ENCODE measurements around the gene ADAM17.
"Not testable (repeated sequence)": the region's sequence is repeated elsewhere in the genome, so short reads cannot be mapped to it uniquely, and the experiment has no call there.

ADAM17 gene

DNA sequence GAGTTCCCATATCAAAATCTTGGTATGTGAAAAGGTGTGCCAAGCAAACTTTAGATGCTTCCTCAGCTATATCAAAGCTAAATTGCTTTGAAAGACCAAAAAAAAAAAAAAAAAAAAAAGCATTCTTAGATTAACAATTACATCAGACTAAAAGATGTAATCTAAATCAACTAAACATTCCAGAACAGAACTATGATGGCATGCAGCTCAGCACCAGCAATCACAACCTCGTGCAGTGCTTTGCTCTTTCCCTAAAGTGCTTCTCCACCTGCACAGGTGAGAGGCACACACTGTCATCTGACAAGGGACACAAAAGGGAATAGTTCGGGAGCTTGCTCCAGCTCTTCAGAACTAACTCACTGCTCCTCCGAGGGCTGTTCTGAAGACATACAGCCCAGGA is 37.5 kb downstream of the ADAM17 start:
- DNase-seq, result no peak

DNA sequence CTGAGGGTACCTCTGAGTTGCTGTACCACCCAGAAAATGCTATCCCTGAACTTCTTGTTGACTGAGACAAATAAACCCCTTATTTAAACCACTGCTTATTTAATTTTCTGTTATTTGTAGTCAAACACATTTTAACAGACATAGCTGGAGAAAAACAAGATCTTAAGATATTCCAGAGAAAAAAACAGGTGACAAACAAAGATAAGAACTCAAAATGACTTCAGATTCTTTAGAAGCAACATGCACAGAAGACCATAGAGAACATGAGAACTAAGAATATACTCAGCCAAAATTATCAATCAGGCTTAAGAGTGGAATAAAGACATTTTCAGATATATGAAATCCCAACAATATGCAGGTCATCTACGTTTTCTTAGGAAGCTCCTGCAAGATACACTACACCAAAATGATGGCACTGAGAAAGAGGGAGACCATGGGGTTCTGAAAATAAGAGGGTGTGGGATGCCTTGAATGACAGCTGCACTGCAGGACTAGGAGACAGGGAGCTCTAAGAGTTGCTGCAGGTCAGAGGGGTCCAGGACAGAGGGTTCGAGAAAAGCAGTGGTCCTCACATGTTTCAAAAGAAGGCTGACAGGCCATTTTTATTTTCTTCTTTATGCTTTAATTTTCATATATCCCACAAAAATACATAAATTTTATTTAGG is 38.4 kb downstream of the ADAM17 start:
- DNase-seq, result no peak

DNA sequence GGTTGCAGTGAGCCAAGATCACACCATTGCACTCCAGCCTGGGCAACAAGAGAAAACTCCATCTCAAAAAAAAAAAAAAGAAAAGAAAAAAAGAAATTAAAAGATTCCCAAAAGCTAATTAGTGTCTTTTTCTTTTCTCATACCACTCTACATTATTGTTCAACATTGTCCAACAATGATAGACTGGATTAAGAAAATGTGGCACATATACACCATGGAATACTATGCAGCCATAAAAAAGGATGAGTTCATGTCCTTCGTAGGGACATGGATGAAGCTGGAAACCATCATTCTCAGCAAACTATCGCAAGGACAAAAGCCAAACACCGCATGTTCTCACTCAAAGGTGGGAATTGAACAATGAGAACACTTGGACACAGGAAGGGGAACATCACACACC is 41.7 kb downstream of the ADAM17 start:
- DNase-seq, result not testable (repeated sequence)

DNA sequence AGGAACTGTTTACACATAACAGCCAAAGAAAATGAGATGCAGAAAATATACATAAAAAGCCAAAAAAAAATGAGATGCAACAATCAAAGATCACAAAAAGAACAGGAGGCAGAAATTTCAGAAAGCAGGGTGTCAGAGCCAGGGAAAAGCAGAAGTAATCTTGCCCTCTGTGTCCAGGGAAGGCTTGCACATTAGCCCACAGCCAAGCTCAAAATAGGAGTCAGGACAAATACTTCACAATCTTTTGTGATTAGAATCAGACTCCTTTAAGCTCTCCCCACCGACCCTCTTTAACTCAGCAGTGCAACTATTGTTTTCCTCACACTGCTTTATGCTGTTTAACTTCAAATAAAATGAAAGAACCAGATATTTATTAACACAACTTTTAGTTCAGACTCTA is 46.7 kb downstream of the ADAM17 start:
- DNase-seq, result no peak

DNA sequence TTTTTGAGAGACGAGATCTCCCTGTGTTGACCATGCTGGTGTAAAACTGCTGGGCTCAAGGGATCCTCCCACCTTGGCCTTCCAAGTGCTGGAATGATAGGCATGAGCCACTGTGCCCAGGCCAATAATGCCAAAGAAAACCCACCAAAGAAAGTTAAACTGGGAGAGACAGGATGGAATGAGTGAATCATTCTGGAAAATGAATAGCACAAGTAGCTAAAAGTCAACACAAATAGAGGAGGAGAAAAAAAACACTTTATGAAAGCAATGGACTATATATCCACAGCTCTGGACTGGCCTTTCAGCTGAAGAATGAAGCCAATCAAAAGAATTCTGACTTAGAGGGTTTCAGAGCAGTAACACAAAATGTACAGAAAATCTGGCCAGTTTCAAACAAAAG is 57.4 kb downstream of the ADAM17 start:
- no peak for DNase-seq

DNA sequence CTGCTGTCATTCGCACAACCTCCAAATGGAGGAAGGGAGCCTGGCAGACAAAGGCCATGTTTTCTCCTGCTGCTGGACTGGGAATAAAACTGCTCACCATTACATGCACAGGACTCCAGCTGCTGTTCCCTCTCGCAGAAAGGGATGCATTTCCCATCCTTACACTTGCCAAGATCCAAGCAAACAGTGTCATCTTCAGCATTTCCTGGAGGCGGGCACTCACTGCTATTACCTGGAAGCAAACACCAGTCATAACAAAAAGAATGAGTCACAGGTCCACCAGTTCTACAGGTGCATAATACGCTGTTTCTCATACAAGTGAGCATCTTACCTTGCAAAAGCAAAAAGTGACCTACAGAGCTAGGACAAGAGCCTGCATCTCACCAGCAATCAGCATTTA is 58.6 kb downstream of the ADAM17 start:
- DNase-seq, result no peak

DNA sequence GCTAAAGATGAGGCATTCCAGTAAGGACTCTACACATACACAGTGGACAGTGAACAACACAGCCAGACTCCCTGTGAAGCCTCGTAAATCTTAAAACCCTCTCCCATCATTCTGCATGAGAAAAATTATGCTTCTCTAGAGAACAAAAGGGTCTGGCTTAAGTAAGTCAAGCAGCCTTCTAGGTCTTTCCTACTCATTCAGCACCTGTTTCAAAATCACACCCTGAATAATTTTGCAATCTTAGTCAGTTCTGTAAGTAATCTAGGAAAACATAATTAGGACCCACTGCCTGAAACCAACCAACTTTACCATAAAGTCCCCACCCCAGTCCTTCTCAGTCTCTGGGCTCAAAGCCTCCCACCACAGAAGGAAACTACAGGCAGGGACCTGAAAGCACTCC is 61.5 kb downstream of the ADAM17 start:
- no peak for DNase-seq

DNA sequence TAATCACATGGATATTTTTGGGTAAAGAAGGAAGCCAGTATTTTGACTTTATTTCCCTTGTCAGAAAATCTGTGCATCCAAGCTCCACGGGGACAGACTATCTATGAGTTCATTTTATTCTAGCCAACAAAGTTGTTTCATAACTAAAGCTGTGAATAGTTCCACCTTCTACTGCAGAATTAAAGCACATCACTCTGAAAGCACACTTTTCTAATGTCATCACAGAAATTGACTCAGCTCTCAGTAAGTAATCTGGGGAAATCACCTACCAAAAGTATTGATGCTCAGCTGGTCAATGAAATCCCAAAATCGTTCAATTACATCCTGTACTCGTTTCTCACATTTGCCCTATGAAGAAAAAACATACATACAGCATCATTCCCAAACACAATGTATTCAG is 62.2 kb downstream of the ADAM17 start:
- no peak for DNase-seq

DNA sequence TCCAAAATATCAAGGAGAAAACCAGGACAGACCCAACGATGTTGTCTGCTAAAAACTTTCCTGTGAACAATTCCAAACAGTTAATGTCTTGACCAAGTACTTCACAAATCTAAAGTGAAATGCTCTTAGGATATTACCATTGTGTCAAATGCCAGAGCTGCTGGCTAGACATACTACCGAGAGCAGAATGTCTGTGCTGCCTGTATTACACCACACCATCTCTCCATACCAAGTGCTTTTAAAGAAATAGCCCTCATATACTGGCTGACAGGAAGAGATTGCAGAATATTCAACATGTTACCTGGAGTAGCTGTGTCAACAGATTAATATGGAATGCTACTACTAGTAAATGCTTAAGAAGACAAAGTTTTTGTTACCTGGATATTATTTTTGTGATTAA is 62.7 kb downstream of the ADAM17 start:
- DNase-seq, result no peak

DNA sequence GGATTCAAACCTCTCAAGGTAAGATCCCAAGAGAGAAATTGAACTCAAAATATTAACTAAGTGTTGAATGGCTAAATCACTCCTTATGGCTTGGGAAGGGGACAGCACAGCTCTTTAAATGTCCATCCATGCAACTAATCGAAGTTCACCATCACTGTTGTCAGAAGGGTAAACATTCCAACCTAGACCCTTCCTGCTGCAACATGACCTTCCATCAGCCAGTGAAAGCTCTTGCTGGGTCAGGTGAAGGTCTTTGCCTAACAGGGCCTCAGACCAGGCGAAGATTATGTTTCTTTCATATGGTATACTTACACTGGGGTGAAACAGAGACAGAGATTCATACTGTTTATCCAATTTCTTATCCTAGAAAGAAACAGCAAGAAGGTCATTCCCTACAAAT is 64.8 kb downstream of the ADAM17 start:
- no peak for DNase-seq

DNA sequence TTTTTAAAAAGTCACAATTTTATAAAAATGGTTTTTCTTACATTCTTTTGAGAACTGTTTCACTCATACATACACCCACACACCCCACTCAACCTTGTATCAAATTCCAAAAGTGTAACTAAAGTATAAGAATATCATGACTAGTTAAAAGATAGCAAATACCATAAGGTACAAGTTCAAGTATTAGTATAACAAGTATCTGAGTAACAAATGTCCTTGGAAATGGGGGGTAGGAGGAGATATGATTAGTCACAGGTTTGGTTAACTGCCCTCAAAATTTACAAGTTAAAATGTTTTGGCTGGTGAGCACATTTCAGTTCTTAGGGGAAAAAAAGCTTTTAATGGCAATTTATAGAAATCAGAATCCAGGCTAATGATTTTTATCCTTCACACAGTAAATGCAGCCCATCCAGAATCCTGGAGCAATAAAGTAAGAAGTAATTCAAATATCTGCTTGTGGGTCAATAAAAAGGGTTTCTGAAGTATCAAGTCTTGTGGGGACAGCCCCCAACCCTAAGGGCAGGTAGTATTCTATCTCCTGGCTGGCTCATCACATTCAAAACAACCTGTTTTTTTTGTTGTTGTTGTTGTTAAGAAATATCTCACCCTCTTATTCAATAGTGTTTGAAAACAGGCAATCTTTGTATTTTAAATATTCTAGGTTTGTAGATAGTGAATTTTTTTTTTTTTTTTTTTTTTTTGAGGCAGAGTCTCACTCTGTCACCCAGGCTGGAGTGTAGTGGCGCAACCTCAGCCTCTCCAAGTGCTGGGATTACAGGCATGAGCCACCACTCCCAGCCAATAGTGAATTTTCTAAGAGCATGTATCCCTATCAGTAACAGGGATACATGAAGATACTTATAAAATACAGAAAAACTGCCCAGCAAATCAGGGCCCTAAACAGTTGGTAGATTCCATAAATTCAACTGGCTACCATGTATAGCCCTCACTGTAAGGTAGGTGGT is 66.8 kb downstream of the ADAM17 start:
- no peak for DNase-seq

DNA sequence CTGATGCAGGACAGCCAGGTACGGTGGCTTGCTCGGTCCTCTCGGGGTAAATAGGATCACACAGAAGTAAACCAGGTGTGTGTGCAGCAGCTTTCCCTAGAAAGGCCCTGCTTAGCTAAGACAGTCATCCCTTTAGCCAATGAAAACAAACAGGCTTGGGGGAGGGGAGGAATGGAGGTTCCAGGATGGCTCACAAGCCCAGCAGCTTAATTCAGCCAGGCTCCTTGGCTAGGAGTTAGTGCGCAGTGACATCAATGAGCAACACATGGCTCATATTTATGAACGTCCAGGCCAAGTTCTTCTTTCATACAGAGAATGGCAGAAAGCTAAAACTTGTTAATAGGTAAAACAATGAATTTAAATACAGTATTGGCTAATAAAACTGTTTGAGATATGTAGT is 71.1 kb downstream of the ADAM17 start:
- DNase-seq, result no peak

DNA sequence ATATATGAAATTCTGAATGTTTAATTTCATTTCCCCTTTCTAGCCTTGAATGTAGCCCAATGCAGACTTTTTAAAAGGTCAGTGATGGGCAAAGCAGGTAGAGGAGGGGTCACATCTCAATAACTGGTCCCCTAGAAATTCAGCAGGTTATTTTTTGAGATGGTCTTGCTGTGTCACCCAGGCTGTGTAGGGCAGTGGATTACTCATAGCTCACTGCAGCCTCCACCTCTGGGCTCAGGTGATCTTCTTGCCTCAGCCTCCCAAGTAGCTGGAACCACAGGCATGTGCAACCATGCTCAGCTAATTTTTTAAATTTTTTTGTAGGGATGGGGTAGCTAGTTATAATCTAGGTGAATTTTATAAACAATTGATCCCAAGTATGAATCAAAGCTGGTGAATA is 72.5 kb downstream of the ADAM17 start:
- DNase-seq, result no peak

DNA sequence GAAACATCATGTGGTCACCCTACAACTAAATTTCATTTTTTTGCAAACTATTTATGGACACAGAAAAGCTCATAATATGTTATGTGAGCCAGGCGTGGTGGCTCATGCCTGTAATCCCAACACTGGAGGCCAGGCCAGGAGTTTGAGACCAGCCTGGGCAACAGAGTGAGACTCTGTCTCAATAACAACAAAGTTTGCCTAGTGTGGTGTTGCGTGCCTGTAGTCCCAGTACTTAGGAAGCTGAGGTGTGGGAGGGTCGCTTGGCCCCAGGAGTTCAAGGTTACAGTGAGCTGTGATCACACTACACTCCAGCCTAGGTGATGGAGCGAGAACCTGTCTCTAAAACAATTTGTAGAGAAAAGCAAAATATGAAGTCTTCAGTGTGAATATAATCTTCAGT is 75.5 kb downstream of the ADAM17 start:
- no peak for DNase-seq

DNA sequence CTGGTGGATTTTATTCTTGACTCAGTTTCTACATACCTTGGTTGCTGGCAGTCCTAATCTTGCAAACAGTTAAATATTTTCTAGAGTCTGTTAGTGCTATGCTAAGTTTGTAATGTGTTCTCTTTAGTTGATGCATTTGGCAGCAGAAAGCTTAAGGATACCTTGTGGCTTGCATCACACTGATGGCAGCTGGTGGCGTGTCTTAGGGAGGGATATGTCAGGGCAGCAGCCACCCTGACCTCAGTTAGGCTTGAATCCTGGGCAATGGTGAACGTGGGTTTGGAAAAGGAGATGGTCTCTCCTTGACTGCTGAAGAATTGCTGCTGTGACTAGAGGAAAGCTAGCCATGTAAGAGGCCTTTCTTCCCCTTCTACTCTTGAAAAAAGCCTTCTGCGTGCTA is 77.1 kb downstream of the ADAM17 start:
- no peak for DNase-seq

DNA sequence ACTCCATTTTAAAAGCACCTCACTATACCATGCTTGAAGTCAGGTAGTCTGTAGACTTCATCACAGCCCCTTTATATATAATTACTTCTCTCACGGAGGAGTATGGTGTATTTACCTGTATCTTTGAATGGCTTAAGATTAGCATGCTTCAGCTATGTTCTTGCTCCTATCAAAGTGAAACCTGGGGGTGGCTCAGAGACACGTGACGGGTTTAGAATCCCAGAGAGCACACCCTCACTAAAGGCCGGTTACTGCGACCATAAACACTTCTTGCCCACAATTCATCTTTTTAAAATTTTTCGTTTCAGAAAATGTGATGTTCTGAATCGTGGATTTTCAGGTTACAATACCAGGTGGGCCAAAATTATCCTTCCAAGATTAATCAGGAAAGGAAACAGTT is 77.7 kb downstream of the ADAM17 start:
- DNase-seq, result no peak

DNA sequence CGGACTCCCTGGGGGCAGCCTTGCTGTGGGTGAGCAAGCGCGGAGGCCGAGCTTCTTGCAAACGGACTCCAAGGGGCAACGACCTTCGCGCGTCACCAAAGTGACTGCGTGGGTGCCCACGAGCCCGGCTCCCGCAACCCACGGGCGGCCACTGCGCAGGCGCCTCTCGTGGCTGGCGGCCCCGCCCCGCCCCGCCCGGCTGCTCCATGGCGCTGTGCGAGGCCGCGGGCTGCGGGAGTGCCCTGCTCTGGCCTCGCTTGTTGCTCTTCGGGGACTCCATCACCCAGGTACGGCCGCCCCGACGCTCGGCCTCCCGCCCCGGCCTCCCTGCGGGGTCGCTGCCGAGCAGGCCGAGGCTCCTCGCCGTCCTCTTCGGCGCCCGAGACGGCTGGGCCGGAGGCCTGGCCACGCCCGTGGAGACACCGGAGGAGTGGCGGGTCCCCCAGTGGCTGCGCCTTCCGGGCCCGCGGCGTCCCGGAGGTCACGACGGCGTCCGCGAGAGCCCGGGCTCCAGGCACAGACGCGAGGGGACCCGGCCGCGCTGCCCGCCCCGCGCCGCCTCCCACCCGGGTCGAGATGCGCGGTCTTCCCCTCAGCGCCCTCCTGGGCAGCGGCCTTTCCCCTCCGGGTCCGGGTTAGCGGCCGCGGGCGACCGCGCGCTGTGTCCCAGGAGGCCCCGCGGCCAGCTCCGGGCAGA is 81.1 kb downstream of the ADAM17 start, which contains the start of gene IAH1:
Gene IAH1, plus strand, starts transcription at position 191 of the 697 bp plus-strand sequence. Its CDS starts 16 bp downstream, at position 207.
- DNase-seq, result peak; percentile 69

DNA sequence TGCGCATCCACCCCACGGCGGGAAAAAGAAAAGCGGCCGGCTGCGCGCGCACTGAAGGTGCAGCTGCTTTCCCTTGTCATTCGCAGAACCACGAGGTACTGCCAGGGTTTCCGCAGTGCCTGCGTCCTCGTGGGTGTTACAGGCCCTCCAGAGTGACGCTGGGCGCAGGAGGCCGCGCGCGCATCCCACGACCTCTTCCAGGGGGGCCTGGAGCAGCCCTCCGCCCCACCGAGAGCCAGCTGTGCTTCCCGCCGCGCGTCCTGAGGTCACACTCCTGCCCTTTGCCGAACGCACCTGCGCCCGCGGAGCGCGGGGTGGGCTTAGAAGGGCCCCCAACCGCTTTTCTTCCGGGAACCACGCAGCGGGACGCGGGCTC is 81.7 kb downstream of the ADAM17 start:
- DNase-seq, result peak; percentile 61

DNA sequence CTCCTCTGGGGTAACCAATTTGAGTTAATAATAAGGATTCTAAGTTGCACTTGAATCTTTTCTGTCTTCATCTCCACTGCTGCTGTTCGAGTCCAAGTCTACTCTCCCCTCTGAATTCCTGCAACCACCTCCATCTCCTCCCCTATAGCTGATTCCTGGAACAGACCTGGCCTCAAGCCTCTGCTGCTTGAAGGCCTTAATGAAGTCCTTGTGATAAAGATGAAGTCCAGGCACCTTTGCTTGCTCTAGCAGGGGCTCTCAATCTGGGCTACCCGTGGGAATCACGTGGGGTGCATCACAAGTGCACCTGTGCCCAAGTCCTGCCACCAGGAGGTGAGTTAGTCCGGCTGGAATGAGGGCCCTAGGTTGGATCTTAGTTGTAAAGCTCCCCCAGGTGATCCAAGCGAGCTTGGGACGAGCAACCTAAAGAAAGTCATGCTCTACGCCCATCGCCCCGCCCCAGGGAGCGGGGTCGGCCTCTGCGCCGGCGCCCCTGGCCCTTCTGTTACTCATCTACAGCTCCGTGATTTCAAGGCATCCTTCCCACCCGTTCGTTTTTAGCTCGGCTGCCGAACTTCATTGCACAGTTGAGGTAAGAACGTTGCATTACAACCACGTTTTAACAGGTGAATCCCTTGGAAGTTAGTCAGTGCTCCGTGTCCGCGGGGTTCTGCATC is 82.2 kb downstream of the ADAM17 start:
- no peak for DNase-seq

DNA sequence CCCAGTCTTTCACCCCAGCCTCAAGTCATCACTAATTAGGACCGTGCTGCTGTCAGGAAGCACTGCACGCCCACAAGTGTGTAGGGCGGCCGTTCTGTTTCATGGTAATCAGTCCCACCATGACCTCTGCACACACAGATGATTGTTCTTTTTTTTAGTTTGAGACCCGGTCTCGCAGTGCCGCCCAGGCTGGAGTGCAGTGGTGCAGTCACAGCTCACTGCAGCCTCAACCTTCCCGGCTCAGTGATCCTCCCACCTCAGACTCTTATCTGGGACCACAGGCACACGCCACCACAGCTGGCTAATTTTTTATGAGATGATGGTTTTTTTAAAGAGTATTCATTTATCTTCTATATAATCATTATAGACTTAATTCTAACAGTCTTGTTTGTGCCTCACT is 83.1 kb downstream of the ADAM17 start:
- DNase-seq, result no peak

DNA sequence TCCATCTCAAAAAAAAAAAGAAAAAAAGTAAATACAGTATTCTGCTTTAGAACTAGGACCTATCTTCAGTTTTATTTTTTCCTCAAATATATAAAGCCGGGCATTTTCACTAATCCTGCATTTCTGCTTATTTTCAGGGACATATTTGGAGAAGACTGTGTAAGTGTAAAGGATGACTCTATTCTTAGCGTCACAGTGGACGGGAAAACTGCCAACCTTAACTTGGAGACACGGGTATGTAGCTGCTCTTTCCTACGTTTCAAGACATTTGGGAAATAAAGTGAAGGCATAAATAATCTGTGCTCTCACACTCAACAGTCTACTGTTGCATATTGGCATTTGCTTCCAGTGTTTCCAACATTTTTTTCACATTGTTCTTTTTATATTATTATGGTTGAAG is 84.4 kb downstream of the ADAM17 start:
- no peak for DNase-seq

DNA sequence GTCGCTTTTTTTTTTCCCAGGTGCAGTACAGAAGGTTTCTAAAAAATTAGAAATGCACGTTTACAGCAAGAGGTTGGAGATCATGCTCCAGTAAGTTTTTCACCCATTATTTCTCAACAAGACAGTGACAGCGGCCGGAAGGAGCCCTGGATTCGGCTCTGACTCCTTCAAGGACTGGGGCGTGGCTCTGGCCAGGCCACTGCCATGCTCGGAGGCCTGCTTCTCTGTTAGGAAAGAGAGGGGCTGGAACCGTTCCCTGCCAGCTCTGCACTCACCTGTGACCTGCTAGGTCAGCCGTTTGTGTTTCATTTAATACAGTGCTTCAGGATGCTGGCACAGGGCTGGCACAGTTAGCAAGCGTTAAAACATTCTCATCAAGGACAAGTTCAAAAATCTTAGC is 87.9 kb downstream of the ADAM17 start:
- no peak for DNase-seq

DNA sequence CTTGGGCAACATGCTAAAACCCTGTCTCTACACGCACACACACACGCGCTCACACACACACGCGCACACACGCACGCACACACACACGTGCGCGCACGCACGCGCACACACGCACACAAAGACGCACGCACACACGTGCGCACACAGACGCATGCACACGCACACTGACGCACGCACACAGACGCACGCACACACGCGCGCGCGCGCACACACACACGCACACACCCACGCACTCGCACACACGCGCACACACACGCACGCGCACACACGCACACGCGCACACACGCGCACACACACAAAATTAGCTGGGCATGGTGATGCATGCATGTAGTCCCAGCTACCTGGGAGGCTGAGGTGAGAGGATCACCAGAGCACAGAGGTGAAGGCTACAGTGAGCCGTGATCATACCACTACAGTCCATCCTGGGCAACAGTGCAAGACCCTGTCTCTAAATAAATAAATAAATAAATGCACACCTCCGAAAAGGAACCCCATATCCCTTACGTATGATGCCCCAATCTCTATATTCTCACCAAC is 89.4 kb downstream of the ADAM17 start:
- no peak for DNase-seq
